HG02973 (cell line): ENCODE results near the gene GALNT6.
"Not testable (repeated sequence)": the region's sequence is repeated elsewhere in the genome, so short reads cannot be mapped to it uniquely, and the experiment has no call there.

ENCODE experiments used
- ATAC-seq: cut with Tn5 transposase; IDR thresholded peaks from one replicate; pipeline ENCODE4 v1.9.1; 2021; ENCODE audit warnings: moderate library complexity; ENCODE audit not compliant: unreplicated experiment

Gene GALNT6

DNA sequence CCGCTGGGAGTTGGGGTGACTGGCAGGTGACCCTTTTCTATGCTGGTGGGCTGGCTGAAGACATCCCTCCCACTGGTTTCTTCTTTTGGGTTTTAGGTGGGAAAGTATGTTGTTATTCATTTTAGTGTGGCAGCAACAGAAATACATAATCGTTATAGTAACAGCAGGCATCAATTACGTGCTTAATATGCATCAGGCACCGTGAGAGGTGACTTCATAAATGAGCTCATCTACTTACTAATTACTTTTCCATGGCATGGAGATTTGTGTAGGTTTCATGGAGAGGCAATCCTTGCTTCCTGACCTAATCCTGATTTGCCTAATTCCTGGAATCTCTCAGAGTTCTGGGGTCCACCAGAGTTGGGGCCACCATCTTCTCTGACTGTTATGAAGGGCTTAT lies 31.4 kb downstream of the GALNT6 start:
- ATAC-seq = no peak

DNA sequence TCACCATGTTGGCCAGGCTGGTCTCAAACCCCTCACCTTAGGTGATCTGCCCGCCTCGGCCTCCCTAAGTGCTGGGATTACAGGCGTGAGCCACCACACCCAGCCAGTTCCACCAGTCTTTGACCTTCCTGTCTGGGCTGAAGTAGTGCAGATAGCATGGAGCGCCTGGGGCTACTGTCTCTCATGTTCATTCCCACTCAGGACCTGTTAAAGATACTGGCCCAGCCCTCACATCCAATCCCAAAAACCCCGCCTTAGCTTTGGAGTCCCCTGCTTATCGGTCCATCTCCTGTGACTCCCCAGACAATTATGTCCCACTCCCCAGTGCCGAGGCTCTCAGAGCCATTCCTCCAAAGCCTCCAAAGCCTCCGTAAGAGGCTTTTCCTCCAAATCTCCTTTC lies 32.7 kb downstream of the GALNT6 start:
- ATAC-seq = no peak

DNA sequence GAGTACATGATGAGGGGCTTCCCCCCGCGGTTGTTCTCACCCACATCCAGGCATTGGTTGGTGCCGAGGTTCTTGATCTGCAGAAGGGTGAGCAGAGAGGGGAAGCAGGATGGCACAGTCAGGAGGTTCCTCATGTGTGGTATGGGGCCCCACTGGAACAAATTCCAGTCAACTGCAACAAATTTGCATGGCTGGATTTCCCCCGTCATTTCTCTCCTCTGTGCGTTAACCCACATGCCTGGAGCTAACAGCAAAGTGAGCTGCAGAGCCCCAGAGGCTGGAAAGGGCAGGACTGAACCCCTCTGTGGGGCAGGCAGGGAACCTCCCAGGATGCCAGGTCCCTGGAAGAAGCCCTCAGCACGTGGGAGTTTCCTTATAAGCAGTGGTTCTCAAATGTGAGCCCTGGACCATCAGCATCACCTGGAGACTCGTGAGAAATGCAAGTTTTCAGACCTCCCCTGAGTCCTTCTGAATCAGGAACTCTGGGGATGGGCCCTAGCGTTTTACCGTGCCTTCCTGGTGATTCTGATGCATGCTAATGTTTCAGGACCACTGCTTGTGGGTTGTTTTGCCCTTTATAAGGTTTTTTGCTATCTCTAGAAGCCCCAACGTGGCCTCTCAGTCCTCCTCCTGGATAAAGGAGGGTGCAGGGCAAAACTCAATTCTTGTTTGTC lies 33.7 kb downstream of the GALNT6 start:
- no peak for ATAC-seq

DNA sequence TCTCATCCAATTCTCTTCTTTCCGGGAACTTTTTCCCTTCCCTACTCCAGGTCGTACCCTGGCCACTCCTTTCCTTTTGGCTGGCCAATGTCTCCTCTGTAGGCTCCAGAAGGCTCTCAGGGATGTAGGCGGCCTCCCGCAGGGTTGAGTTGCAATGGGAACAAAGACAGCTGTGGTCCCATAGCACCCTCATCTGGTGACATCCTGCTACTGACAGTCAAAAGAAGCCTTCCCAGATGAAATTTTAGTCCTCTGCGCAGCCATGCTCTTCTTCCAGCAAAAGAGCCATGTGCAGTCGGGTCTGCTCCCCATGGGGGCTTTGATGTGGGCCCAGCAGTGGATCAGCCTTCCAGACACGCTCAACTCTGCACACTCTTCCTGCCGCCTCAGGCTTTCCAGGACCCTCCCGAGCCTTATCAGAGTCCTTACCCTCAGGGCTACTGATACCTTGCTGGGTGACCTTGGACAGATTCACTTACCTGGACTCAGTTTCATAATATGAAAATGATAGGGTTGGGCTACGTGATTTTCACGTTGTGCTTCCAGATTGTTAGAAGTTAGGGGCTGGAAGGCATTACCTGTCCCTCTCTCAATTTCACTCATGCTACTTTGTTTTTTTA lies 39.2 kb downstream of the GALNT6 start:
- ATAC-seq = no peak

DNA sequence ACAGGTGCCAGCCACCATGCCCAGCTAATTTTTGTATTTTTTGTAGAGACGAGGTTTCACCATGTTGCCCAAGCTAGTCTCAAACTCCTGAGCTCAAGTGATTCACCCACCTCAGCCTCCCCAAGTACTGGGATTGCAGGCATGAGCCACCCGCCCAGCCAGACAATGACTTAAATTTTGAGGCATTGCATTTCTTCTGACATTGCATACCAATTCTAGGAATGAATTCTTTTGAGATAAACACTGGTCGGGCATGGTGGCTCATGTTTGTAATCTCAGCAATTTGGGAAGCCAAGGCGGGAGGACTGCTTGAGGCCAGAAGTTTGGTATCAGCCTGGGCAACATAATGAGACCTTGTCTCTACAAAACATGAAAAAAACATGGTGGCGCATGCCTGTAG lies 42.2 kb downstream of the GALNT6 start:
- ATAC-seq = no peak

DNA sequence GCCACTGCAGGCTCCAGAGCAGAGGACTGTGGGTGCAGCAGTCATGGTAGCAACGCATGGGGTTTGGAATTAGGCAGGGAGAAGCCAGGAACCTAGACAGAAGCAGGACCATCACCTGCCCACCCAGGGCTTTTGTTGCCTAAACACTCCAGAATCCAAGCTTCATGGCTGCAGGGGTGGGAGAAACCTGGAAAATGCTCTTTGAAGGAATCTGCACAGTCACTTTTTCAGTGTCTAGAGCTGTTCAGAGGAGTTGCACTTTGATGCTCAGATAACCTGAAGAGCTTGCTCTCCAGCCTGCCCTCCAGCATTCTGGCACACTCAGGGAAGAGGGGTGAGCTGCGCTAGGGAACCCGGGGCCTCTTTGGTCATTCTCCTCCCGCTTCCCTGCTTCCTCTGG lies 43.1 kb downstream of the GALNT6 start:
- ATAC-seq = no peak

DNA sequence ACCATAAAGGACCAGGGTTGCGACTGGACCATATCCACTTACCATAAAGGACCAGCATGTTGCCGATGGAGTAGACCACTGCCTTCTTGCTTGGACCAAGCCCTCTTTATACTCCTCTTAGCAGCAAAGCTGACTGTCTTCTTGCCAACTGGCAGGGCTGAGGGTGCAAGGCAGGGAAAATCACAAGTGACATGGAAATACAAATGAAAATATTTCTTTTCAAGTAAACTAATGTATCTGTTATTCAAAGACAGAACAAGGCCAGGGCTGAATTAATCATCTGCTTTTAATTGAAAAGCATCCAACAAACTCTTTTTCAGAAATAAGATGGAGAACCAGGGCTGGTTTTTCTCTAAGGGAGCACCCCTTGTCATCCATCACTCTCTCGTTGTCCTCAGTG lies 44.6 kb downstream of the GALNT6 start, which contains the start of gene CELA1:
CELA1 (minus strand) TSS at position 99 of the 400 bp plus-strand sequence; CDS start at position 58, 41 bp downstream.
- ATAC-seq = no peak

DNA sequence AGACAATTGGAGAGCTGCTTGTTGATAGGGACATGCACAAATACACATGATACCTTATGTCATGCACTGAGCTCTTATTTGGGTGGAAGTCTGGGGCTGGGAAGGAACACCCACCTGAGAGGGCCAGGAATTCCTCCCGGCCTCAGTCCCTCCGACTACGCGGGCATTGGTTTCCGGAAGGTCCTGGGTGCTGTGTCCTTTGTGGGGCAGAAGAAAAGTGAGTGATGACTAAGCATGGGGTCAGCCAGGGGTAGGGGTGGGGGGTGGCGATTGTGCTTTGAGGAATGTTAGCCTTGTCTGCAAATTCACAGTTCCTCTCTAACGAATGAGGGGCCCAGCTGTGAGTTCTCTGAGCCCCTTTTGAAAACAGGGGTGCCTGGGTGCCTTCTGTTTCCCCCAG lies 45.5 kb downstream of the GALNT6 start:
- ATAC-seq = no peak

DNA sequence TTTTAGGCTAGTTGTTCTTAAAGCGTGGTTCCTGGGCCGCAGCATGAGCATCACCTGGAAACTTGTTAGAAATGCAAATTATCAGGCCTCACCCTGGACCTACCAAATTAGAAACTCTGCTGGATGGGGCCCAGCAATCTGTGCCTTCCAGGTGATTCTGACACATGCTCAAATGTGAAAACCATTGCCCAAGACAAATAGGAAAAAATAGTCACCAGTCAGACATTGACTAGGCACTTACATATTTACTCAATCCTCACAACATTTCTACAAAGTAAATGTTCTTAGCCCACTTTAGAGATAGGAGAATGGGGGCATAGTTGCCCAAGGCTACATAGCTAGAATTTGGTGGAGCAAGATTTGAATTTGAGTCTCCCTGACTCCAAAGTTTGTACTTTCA lies 48.0 kb downstream of the GALNT6 start:
- no peak for ATAC-seq

DNA sequence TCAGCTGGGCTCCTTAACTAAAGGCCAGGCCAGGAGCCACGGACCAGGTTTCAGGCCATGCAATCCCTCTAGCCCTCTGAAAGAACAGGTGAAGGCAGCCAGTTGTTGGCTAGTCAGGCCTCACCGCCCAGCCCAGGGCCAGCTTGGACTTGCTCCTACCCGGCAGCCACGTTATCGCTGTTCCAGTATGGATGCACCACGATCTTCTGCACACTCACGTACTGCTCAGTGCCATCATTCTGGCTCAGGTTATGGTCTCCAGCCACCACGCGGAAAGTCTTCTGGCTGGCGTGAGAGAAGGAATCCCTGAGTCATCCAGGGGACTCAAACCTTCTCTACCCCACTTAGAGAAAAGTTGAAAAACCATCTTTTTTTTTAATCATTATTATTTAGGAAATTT lies 48.8 kb downstream of the GALNT6 start:
- no peak for ATAC-seq

DNA sequence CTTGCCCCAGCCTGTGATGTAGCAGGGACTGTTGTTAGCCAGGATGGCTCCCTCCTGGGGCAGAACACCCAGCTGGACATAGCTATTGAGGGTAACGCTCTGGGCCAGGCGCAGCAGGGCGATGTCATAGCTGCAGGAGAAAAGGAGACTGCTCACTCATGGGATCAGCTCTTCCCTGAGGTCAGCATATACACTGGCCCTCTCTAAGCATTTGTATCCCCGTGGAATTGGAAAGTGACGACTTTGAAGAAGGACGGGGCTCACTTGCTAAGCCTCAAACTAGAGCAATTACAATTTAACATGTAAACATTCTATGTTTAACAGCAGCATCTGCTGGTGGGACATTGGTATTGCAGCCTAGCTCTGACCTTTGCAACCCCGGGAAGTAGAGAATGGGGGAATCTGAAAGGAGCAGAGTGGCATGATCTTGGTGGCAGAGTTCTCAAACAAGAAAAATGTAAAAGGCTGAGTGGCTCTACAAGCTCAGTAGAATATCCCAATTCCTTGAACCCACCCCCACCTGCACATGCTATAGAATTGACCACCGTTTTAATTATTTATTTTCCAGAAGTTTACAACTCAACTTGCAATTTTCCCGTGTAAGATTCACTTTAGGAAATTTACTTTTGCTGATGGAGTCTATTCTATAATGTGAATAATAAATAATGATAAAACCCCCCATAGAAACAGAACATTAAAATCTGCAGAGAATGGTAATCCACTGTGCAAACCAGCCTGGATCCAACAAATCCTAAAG lies 49.8 kb downstream of the GALNT6 start:
- no peak for ATAC-seq

DNA sequence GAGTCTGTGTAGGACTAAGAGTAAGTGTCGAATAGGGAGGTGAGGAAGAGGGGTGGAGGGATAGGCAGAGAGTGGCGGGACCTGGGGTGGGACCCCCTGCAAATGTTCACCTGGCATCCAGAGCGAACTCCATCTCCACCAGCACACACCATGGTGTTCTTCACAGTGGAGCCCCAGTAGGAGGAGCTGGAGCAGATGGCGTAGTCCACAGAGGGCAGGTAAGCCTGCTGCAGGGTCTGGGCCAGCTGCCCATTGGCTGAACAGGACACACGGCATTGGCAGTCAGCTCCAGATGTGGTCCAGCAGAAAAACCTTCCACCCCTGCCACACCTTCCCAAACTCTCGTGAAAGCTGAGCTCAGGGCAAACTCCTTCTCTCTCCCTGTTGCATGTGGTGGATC lies 51.5 kb downstream of the GALNT6 start:
- no peak for ATAC-seq

DNA sequence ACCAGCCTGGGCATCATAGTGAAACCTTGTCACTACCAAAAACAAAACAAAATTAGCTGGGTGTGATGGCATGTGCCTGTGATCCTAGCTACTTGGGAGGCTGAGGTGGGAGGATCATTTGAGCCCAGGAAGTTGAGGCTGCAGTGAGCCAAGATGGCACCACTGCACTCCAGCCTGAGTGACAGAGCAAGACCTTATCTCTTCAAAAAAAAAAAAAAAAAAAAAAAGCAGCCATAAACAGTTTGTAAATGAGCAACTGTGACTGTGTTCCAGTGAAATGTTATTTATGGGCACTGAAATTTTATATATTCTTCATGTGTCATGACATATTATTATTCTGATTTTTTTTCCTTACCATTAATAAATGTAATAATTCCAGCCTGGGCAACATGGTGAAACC lies 53.9 kb downstream of the GALNT6 start:
- not testable (repeated sequence) for ATAC-seq

DNA sequence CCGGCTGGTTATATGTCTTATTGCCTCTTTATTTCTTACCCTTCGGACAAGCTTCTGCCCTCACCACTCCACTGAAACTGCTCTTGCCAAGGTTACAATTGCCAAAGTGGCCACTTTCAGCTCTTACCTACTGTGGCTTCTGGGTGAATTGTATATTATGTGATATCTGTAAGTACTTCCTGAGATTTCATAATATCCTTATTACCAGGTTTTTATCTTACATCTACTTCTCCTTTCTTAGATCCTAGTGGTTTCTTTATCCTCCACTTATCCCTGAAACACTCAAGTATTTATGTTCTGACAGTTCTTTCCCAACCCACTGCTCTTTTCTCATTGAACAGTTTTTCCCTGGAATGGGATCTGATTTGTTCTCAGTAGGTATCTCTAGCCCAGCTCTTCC lies 55.3 kb downstream of the GALNT6 start:
- ATAC-seq = no peak

DNA sequence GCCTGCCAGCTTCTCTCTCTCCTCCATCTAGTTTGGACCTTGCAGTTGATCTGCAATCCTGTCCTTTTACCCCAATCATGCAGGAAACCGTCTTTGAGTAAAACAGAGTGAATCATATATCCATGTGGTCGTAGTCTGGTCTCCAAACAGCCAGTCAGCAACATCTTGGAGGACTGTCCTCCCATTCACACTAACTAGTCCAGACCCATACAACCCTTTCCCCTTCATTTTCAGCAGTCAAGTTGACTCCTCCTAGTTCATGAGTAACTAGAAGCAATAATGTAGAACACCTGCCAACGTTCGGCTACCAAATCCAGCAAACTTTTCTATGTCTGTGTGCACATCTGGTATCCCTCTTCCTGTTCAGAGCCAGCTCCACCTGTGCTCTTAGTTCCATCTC lies 56.4 kb downstream of the GALNT6 start:
- no peak for ATAC-seq

DNA sequence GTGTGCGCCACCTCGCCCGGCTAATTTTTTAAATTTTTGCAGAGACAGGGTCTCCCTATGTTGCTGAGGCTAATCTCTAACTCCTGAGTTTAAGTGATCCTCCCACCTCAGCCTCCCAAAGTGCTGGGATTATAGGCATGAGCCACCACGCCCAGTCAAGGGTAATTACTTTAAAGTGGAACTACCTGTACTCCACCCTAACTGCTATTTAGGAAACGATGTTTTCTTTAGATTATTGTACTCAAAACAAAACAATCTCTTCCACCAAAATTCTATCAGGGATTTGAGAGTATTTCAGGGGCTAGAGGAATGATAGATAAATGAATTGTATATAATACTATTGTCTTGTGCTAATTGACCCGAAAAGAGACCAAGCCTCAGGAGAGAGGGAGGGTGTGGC lies 57.7 kb downstream of the GALNT6 start:
- no peak for ATAC-seq

DNA sequence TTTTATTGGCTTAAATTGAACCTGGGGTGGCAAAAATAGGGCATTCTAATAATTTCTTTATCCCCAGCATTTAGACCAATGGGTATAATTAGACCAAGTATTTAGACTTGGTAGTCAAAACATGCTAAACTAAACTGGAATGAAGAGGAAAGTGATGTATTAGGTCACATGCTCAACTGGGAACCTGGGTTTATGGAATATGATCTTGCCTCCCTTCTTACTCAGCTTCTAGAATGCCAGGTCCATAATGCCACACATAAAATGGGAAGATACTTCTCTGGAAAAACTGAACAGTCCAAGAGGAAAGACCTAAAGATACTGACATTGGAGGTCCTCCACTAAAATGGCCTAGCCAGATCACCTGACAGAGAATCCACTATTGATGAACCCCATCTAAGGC lies 61.0 kb downstream of the GALNT6 start:
- no peak for ATAC-seq

DNA sequence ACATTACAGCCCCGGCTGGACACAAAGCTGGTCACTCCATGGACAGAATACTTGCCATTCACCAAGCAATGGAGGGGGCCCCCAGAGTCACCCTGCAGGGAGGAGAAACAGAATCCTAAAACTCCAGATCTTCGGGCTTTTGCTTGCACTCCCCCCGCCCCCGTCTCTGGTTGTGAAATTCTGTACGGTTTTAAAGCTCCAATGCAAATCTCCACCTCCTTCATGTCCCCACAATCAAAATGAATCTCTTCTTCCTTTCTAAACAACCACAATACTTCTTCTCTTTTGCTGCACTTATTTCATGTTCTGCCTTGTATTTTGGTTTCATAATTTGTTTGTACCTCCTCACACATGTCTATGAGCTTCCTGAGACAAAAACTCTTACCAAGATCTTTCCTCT lies 61.5 kb downstream of the GALNT6 start:
- no peak for ATAC-seq

DNA sequence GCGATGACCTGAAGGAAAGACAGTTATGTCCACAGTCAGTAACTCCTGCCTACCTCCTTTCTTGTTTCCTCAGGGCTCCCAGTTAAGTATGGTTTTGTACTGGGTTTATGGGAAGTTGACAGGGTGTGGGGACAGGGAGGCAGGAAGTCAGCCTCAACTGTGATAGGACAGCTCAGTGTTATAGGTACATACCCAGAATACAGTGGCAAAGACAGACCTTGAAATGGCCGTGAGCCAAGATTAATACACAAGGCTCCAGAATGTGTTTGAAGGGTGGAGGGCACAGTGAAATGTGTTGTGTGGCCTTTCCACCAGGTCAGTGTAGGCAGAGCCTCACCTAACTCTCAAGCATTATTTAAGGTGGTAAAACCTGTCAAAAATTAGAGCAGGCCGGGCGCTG lies 62.6 kb downstream of the GALNT6 start:
- no peak for ATAC-seq

DNA sequence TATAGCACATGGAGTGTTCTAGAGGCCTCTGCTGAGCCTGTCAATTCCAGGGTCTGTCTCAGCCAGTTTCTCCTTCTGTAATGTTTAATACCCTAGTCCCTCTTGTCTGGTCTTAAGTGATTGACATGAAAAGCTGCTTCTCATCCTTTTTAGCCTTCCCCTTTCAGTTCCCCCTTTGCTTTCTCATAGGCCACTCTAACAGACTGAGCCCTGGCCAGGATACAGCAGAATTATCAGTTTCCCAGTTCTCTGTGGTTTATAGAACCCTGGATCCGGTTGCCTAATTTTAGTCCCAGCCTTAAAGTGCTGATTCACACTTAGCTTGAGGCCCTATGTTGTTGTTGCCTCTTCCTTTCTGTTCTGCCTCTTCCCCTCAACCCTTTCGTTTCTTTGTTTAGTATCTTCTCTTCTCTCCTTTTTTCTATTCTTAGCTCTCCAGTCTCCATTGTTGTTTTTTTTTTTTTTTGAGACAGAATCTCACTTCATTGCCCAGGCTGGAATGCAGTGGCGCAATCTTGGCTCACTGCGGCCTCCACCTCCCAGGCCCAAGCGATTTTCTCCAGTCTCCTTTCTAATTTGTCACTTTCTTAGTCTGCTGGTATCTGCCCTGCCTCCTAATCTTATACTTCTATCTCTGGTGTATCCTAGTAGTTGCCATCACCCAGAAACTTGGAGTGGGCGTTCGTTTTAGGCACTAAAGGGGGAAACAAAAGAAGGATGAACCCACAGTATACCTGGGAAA lies 64.3 kb downstream of the GALNT6 start:
- no peak for ATAC-seq

DNA sequence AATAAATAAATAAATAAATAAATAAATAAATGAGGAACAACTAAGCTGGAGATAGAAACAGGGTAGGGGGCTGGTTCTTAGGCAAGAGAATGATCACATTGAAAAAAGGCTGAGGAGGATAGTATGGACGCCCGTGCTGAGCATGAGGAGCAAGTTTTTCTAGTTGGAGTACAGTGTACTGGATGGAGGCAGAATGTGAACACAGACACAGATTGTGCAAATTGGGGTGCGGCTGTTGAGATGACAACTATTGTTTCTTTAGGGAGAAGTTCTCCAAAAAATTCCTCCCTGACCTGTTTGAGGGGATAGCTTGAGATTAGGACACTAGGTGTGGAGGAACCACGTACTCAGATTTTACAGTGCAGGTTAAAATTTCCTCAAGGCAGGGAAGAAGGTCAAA lies 66.3 kb downstream of the GALNT6 start:
- no peak for ATAC-seq
